ENCODE measurements around the gene NCR2.
"Not testable (repeated sequence)": the region's sequence is repeated elsewhere in the genome, so short reads cannot be mapped to it uniquely, and the experiment has no call there.

NCR2 gene, protein sequence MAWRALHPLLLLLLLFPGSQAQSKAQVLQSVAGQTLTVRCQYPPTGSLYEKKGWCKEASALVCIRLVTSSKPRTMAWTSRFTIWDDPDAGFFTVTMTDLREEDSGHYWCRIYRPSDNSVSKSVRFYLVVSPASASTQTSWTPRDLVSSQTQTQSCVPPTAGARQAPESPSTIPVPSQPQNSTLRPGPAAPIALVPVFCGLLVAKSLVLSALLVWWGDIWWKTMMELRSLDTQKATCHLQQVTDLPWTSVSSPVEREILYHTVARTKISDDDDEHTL

DNA sequence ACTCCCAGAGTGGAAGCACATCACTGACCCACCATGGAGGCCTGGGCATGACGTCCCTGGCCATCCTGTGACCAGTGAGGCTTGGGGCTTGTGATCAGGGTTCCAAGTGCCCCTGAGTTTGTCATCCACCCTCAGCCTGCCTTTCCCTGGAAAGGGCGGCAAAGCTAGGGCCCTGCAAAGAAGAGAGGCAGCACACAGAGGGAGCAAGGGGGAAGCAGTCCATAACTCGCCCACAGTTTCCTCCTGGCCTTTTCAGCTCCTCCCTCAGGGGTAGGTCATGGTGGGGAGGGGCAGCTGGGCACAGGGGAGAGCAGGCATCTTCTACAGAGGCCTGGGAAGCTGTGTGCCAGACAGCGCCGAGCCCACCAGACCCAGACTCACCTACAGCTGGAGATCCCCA is at the start of gene NCR2:
TSS of gene NCR2 (plus strand) at position 313 of the 400 bp plus-strand sequence. CDS start 269 bp downstream, outside the sequence.
- DNase-seq = no peak

DNA sequence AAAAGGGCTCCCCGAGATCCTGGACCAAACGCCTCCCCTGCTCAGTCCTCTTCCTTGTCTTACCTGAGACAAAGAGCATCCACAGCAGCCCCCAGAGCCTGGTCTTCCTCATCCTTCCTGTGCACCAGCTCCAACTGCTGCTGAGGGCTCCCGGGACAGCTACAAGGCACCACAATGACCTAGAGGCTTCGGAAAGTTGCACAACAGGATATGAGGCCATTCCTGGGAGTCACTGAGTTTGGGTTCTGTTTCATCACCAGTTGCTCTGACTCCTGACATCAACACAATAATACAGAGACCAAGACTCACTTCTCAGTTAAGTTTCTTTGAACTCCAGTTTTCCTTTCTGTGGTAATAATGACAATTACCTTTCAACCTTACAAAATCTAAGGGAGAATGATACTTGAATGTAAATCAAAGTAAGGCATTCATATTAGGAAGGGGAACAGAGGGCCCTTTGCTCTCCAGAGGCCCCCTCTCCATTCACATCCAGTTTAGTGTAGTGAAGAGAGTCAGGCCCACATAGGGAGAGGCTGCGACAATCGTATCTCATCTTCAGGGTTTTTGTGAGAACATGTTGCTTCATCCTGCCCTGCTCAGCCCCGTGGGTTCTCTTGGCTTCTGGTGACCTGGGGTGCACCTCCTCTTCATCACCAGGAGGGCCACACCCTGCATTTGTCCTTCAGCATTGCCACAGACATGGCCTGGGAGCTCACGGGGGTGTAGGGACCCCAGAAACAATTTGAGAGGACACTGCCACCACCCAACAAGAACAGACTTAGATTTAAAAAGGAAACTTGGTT is 48.7 kb upstream of the NCR2 start, which contains the start of gene TREM1:
TSS of gene TREM1 (minus strand) at position 139 of the 803 bp plus-strand sequence. CDS start at position 112, 27 bp downstream.
- peak in 2 of 56 donors; percentile 12 to 22 for DNase-seq

DNA sequence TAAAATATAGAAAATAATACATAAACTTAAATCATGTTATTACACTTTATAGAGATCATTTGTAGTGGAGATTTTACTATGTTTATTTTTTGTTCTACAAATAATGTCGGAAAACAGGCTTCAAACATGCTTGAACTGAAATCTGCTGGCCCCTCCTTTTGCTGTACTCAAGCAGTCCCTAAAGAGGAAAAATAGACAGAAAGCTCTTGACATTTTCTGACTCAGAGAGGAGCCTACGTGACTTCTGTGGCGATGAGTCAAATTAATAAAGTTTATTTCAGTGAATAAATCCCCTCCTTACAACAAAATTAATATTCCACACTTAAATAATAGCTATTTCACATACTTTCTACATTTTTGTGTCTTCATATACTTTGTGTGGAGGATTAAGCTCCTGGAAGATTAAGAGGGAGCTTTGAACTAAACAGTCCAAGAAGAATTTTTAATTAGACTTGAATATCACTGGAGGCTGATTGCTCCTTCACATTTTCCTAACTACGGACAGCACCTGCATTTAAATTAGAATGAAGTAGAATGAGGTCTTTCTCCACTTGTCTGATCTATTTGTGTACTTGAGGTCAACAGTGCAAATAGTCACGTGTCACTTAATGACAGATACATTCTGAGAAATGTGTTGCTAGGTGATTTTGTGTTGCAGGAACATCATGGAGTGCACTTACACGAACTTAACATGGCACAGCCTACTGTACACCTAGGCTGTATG is 47.2 kb upstream of the NCR2 start:
- peak in 2 of 56 donors; percentile 17 to 18 for DNase-seq

DNA sequence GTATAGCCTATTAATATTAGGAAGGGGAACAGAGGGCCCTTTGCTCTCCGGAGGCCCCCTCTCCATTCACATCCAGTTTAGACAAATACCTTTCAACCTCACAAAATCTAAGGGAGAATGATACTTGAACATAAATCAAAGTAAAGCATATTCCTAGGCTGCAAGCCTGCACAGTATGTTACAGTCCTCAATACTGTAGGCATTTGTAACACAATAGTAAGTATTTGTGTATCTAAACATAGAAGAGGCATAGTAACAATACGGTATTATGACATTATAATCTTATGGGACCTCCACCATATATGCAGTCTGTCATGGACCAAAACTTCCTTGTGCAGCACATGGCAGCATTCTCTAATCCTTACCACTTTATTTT is 46.7 kb upstream of the NCR2 start:
- no peak for DNase-seq

DNA sequence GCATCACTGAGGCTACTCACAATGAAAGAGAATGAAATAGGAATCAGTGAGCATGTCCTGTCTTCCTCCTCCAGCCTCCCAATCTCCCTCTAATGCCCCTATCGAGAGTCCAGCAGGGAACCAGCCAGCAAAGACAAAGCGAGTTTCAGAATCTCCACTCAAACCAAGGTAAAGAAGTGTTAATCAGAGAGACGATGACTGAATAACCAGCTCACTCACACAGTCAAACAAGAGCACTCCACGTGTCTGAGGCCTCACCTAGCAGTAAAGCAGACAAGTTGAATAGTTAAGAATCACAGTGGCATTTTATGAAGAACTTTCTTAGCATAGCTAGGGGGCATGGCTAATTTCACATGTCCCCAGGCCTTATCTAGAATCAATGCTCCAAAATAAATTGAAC is 45.6 kb upstream of the NCR2 start:
- DNase-seq = peak in 1 of 56 donors; percentile 5

DNA sequence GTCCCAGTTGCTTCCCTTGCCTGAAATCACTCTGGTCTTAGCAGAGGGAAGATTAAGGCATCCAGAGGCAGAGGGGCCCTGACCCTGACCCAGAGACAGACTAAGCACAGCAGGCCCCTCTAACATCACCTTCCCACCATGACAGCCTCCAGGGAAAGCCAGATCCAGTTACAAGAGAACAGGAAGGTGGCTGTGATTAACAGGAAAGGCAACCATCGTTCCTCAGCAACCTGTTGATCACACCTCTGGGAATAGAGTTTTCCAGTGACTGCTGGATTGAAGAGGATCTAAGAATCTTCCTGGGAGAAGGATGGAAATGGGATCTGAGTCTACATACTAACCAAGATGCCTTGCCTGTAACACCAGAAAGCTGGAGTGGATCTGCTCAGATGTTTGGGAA is 43.7 kb upstream of the NCR2 start:
- no peak for DNase-seq

DNA sequence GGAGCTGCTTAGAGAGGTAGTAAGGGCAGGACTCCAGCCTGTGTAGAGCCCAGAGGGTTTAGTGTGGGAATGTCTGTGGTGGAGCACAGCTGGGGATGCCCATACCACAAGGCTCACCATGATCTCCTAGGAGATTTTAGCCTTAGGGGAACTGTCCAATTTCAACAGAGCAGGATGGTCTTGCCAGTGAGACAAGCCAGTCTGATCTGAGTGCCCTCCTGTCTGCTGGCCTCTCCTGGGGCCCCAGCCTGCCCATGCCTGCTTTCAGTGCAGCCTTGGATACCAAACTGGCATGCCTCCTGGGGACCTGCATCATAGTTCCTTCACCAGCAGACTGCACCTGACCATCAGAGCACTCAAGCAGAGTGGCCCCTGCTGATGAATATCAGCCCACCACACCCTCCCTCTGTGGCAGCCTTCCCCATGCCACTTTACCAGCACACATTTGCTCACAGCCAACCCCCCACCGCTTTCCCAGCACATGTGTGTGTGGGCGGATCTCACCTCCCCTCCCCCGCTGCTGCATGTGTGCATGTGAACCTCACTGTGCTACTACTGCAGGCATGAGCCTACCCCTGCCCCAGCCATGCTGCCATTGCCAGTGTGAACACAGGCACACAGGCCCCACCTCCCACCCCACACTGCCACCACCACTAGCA is 41.1 kb upstream of the NCR2 start:
- peak in 2 of 56 donors; percentile 11 to 25 for DNase-seq

DNA sequence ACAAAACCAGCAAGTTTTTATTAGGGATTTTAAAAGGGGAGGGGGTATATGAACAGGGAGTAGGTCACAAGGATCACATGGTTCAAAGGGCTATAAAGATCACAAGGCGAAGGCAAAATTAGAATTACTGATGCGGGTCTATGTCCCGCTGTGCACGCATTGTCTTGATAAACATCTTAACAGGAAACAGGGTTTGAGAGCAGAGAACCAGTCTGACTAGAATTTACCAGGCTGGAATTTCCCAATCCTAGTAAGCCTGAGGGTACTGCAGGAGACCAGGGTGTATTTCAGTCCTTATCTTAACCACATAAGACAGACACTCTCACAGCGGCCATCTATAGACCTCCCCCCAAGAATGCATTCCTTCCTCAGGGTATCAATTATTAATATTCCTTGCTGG is 38.2 kb upstream of the NCR2 start:
- DNase-seq = not testable (repeated sequence)

DNA sequence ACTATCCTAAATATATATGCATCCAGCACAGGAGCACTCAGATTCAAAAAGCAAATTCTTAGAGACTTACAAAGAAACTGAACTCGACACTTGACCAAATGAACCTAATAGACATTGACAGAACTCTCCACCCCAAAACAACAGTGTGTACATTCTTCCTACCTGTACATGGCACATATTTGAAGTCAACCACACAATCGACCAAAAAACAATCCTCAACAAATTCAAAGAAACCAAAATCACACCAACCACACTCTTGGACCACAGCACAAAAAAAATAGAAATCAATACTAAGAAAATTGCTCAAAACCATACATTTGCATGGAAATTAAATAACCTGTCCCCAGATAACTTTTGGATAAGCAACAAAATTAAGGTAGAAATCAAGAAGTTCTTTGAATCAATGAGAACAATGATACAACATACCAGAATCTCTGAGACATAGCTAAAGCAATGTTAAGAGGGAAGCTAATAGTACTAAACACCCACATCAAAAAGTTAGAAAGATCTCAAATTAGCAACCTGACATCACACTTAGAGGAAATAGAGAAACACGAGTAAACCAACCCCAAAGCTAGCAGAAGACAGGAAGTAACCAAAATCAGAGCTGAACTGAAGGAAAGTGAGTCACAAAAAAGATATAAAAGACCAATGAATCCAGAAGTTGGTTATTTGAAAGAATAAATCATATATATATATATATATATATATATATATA is 36.5 kb upstream of the NCR2 start:
- DNase-seq = no peak

DNA sequence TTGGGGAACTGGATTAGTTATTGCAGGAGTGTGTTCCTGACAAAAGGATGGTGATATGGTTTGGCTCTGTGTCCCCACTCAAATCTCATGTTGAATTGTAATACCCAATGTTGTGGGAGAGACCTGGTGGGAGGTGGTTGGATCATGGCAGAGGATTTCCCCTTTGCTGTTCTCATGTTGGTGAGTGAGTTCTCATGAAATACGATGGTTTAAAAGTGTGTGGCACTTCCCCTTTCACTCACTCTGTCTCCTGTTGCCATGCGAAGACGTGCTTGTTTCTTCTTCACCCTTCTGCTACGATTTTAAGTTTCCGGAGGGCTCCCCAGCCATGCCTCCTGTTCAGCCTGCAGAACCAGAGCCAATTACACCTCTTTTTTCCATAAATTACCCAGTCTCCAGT is 32.8 kb upstream of the NCR2 start:
- DNase-seq = no peak

DNA sequence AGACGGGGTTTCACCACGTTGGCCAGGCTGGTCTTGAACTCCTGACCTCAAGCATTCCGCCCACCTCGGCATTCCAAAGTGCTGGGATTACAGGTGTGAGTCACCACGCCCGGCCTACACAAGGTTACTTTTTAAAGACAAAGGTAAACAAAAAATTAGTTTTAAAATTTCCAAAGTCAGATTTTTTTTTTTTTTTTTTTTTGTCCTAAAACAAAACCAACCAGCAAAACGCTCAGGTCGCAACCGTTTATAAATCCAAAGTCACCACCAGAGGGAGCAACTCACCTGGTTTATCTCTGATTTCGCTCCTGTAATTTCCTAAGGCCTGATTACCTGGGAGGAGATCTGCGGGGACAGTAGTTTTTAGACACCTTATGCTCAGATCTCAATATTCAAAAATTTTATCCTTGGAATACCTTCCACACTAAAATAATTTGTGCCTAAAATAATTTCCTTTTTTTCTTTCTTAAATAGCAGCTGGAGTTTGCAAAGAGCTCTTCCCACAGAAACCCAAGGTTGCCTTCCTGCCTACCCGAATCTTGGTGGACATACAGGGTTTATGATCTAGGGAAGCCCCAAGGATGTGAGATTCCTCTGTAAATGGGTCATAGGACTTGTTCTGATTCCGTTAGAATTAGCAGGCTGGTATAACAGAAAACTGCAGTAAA is 29.1 kb upstream of the NCR2 start:
- DNase-seq = peak in 9 of 56 donors; percentile 3 to 59 (median 12)

DNA sequence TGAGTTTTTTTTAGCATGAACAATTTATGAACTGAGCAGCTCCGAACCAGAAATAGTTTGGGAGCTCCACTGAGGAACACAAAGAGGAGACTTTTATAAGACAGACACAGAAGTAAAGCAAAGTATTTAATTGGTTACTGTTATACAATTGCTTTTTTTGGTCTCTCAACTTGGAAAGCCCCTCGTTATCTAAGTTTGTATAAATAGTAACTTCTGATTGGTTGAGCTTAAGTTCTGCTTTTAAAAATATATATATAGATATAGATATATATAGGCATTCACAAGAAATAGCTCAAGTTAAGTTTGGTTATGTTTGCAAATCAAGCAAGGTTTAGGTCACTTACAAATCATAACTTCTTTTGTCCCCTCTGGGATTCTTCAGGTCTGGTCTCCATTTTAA is 20.2 kb upstream of the NCR2 start:
- no peak for DNase-seq

DNA sequence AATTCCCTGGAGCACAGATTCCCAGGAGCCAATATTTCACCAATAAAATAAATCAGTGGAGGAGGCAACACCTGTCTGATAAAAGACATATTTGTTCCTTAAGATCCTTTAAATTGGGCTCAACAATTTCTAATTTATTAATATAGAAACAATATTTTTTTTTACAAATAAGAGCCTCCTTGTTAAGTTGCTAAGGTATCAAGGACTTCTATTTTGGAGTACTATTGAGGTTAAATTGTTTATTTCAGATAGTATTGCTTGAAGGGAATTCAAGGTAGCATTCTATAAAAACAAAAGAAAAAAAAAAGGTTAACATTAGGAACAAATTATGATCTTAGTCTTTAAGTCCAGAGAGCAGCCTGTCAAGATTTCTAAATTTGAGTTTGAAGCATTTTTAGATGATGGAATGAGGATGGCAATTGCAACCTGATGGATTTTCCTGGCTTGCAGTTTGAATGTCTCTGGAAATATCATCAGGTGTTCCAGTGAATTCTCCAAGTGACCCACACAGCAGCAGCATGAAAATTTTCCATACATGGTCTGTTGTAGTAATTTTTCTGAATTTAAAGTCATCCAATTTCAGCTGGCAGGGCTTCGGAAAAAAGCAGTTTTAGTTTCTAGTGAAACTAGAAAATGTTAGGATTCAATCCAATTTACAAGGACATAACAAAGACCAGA is 19.3 kb upstream of the NCR2 start:
- no peak for DNase-seq

DNA sequence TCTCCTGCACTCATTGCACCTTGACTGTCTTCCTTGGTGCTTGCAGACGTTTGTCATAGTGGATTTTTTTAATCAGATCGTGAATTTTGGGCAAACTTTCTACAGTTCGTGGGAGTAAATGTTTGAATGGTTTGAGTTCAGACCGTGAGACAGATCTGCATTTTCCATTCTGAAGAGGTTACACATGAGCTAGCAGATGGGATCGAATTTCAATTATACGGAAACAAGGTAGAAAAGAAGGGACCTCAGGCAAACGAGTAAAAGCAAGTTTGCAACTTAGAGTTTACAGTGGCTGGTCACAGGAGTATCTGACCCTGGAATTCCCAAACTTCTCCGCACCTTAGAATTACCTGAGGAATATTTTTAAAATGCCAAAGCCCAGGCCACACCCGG is 17.2 kb upstream of the NCR2 start:
- no peak for DNase-seq

DNA sequence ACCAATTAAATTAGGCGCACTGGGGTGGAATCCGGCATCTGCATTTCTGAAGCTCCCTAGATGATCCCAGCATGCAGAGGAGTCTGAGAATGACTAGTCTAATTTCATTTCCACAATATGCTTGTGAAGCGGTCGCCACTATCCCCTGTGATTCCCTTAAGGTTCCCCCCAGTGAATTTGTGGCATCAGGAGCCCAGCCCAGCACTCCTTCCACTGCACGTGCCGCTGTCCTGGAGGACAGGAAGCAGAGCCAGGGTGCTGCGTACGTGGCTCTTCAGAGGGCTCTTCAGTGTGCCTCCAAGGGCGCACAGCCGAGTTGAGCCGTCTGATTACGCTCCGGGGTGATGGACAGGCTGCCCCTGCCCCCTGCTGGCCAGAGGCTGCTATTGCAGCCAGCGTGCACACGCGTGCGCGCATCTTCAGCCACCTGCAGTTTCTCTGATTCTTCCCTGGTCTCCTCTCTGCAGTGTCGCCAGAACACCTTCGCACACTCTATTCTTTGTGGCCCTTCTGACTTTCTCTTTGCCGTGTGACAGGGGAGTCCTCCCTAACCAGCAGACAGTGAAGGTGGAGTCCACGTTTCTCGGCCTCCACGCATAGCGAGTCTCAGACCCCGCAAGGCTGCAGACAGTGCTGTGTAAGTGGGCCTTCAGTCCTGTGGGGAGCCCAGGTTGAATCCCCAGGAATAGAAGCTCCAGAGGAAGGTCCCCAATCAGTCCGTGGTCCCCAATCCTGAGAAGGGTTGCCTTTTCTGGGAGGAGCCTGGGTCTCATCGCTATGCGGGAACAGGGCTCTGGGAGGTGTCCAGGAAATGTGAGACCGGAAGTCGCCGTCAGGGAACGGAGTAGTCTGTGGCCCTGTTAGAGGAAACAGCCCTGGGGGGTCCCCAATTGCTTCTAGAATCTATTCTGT is 16.5 kb upstream of the NCR2 start:
- DNase-seq = peak in 50 of 56 donors; percentile 14 to 79 (median 50)

DNA sequence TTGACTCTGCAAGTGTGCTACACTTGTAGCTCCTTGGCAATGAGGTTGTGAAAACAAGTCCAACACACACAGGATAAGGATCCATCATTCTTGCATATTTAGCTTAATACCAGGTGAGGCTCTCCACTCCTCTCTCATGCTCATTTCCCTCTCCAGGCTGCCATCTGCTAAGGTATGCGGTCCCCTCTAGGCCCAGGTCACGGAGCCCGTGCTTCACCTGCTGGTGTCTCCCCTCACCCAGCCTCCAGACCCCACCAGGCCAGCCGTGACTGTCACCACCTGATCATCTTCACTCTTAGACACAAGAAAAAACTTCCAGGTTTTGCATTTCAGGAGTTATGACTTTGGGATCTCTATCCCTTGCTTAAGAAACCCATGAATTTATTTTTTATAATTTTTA is 14.2 kb upstream of the NCR2 start:
- DNase-seq = no peak

DNA sequence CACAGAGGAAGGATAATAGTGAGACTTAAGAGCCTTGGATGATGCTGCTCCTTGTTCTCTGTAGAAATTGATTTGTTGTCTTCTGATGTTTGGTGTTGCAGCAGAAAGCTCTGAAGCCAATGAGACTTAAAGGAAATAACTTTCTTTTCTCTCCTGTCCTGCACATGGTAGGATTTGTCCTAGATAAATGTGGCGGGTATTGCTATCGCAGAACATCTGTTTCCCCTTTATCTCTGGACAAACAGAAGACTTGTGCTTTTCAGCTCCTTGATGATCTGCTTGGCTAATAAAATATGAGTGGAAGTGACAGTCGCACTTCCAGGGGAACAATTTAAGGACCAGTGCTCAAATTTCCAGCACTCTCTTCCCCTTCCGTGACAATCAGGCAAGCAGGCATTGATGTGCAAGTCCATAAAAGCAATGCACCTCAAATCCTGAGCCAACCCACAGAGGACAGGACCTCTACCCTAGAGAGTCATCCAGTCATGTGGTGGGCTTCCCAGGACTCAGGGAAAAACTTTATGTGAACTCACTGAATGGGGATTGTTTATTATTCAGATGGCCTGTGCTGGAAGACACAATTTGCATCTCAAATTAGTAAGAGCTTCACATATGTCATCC is 9.9 kb upstream of the NCR2 start:
- no peak for DNase-seq

DNA sequence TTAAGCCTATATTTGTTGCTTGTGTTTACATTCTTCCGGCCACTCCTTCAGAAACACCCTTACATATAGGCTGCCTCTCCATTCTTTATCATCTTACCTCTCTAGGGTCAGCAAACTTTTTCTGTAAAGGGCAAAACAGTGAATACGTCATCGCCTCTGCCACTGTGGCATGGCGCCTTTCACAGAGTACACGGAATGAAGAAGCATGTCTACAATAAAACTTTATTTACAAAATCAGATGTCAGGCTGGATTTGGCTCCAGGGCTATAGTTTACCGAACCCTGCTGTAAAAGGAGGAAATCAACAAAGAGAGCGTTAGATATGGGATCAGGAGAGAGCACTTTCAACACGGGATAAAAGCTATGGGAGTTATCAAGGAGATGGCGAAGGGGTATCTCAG is 9.3 kb upstream of the NCR2 start:
- no peak for DNase-seq

All from nucleus accumbens (tissue), 56 donors.